GM12872 (cell line): ENCODE measurements around the gene RANBP9.

Experiments used
- TF ChIP-seq, protein P1 (sequence below): IDR thresholded peaks from 3 replicates; pipeline ENCODE4 v1.5.1; 2011; ENCODE audit warnings: low read depth, mild to moderate bottlenecking, low read length, moderate library complexity; ENCODE audit not compliant: insufficient read depth

RANBP9 gene

DNA sequence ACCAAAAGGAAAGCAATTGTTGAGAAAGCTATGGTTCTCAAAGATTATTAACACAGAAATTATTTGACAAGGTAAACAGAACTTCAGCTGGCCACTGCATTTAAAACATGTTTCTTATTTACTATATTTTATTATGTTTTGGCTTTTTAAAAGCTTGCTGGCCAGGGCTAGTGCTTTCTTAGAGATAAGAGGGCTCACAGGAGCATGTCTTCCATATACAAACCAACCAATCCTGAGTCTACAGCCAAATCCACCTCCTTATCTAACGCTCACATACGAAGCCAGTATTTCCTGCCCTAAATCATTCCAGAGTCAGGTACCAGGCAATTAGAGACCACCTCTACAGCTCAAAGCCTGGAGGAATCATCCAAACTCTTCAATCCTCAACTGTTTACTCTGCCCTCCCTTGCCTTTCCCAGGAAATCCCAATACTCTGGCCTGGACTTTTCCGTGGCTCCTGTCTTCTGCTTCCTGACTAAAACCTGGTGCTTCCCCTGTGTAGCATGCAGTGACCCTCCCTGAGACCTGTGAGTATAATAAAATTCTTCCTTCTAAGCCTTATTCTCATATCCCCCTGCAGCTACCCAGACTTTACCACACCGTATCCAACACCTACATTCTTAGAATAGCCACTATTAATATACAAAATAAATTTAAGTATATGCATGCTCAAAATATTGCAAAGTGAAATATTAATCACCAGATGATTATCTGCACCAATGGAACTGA, 33.2 kb downstream of the RANBP9 start:
- TF ChIP-seq, protein P1, sequence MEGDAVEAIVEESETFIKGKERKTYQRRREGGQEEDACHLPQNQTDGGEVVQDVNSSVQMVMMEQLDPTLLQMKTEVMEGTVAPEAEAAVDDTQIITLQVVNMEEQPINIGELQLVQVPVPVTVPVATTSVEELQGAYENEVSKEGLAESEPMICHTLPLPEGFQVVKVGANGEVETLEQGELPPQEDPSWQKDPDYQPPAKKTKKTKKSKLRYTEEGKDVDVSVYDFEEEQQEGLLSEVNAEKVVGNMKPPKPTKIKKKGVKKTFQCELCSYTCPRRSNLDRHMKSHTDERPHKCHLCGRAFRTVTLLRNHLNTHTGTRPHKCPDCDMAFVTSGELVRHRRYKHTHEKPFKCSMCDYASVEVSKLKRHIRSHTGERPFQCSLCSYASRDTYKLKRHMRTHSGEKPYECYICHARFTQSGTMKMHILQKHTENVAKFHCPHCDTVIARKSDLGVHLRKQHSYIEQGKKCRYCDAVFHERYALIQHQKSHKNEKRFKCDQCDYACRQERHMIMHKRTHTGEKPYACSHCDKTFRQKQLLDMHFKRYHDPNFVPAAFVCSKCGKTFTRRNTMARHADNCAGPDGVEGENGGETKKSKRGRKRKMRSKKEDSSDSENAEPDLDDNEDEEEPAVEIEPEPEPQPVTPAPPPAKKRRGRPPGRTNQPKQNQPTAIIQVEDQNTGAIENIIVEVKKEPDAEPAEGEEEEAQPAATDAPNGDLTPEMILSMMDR = no peak

DNA sequence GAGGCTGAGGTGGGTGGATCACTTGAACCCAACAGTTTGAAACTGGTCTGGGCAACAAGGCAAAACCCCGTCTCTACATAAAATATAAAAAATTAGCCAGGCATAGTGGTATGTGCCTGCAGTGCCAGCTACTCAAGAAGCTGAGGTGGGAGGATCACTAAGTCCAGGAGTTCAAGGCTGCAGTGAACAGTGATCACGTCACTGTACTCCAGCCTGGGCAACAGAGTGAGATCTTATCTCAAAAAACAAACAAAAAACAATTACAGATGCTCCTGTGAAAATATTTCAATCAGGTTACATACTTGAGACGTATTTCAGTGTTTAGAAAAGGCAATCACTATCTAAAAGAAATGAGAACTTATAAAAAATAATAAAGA, 33.8 kb downstream of the RANBP9 start:
- TF ChIP-seq, protein P1 = no peak

- TF ChIP-seq, protein P1 = no peak
Observed at GRCh38 chr6:13676551-13677156, 35.0 kb downstream of the RANBP9 start.

GRCh38 chr6:13674533-13675190, 37.0 kb downstream of the RANBP9 start:
- TF ChIP-seq, protein P1 = no peak

DNA sequence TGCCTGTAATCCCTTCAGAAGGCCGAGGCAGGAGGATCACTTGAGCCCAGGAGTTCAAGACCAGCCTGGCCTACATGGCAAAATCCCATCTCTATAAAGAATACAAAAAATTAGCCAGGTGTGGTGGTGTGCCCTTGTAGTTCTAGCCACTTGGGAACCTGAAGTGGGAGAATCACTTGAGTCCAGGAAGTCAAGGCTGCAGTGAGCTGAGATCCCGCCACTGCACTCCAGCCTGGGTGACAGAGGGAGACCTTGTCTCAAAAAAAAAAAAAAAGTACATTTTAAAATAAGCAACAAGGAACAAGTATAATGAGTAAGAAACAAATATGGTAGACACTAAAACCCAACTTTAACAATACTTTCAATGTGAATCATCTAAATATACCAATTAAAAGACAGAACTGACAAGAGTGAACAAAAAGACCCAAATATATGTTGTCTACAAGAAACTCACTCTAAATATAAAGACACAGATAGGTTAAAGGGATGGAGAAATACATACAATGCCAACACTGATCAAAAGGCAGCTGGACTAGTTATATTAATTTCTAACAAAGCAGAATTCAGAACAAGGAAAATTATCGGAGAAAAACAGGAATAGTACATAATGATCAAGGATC, 37.7 kb downstream of the RANBP9 start:
- TF ChIP-seq, protein P1 = no peak

DNA sequence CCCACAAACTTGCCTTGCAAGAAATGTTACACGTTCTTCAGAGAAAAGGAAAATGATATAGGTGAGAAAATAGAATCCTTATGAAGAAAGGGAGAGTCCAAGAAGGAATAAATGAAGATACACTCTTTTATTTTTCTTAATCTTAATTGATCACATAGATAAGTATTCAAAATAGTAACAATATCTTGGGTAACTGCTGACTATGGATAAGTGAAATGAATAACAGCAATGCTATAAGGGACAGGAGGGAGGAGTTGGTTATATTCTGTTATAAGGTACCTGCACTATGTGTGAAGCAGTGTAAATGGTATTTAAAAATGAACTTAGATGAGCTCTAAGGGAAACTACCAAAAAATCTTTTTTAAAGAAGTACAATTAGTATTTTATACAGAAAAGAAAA, 38.3 kb downstream of the RANBP9 start:
- TF ChIP-seq, protein P1 = no peak

GRCh38 chr6:13672904-13673303, 38.7 kb downstream of the RANBP9 start:
- TF ChIP-seq, protein P1 = no peak
